Kidney (tissue), 14 donors: Measurements from ENCODE around the gene HPSE2. TPM values are rescaled to one million over a fixed set of nuclear protein-coding genes. Genes with fewer than 3 reads are reported as not detected.

Experiments used
- DNase-seq, 5 donors: peaks; one replicate each; pipeline ENCODE4 v3.0.0-alpha.2; 2013 to 2020
- FAIRE-seq: peaks from 2 replicates; lab custom pipeline; 2012; peaks lifted over from hg19 to GRCh38; lab: Jason Lieb, UNC
- H3K27ac ChIP-seq, 2 donors: one replicate each; pipeline ENCODE4 v1.7.0; 2013; ENCODE audit warnings: low read depth in 2 of 2, low read length in 2 of 2, inconsistent platforms in 1 of 2
- H3K27me3 ChIP-seq: one replicate; pipeline ENCODE4 v1.7.1; 2013; ENCODE audit warnings: low read length, inconsistent platforms; ENCODE audit not compliant: control insufficient read depth, insufficient read depth
- H3K36me3 ChIP-seq, 3 donors: one replicate each; pipeline versions ENCODE4 v1.7.0 to v1.7.1; 2013; ENCODE audit warnings: low read length in 3 of 3, control low read depth in 1 of 3, inconsistent platforms in 1 of 3; ENCODE audit not compliant: insufficient read depth in 3 of 3, control insufficient read depth in 2 of 3
- H3K4me1 ChIP-seq, 3 donors: one replicate each; pipeline versions ENCODE4 v1.7.0 to v1.7.1; 2013; ENCODE audit warnings: low read length in 3 of 3, inconsistent platforms in 1 of 3, low read depth in 1 of 3; ENCODE audit not compliant: control insufficient read depth in 2 of 3, insufficient read depth in 2 of 3
- H3K4me3 ChIP-seq, 3 donors: one replicate each; pipeline versions ENCODE4 v1.7.0 to v1.8.1; 2013; ENCODE audit warnings: low read length in 3 of 3, control low read depth in 1 of 3, inconsistent platforms in 1 of 3
- H3K9ac ChIP-seq, 3 donors: one replicate each; pipeline versions ENCODE4 v1.7.0 to v1.7.1; 2013; ENCODE audit warnings: low read length in 3 of 3, control low read depth in 1 of 3, inconsistent platforms in 1 of 3
- H3K9me3 ChIP-seq, 3 donors: one replicate each; pipeline versions ENCODE4 v1.7.0 to v1.7.1; 2013; ENCODE audit warnings: low read length in 3 of 3, control low read depth in 1 of 3, inconsistent platforms in 1 of 3; ENCODE audit not compliant: control insufficient read depth in 2 of 3, insufficient read depth in 1 of 3
- CTCF ChIP-seq: IDR thresholded peaks from 3 replicates; pipeline ENCODE4 v1.5.1; 2012; ENCODE audit warnings: mild to moderate bottlenecking, moderate library complexity, borderline replicate concordance; ENCODE audit not compliant: insufficient read depth; ENCODE audit errors: extremely low read depth
- intact Hi-C: fragments of 100-400 bp; cut with DNase I; formaldehyde crosslinking; loops from one replicate; pipeline ENCODE4 v1.11.1; 2022
- polyA plus RNA-seq: library from polyadenylated mRNA; stranded (reverse); fragments of 350-450 nt; fragmentation: Illumina TruSeq; extraction: RNeasy Lipid Tissue Mini Kit (QIAGEN cat#74804); gene quantifications from one replicate; pipeline ENCODE4 v1.2.3, GENCODE V29; 2014; ENCODE audit warnings: low read depth, low replicate concordance; ENCODE audit not compliant: insufficient read depth
- total RNA-seq: library from RNA; stranded (reverse); fragmentation: NEBNext Ultra II Directional; extraction: Animal tissue kit (Norgen Biotek cat#: 25700); gene quantifications from one replicate; pipeline ENCODE4 v1.2.1, GENCODE V29; 2021
- donor health status: control.
- donor health status: control.
- donor health status: control.
- donor health status: control.
- donor health status: control.
- donor health status: DM: yes; HTN: yes; CAD: no.
- donor health status: Normal renal cell carcinoma (clear cell type).

HPSE2 gene
- total and polyA plus RNA-seq, 2 donors from 2014 or later: 1.4 to 3.0 TPM

- no peaks in the 10 kb centered on the region for H3K4me1 ChIP-seq
- FAIRE-seq (no peak), DNase-seq (no peak)
- H3K4me3 ChIP-seq: no peak overlapping the region
- TF ChIP-seq CTCF: no peak
- no peak overlapping the region for H3K9ac ChIP-seq
- no peaks in the 10 kb centered on the region for H3K9me3 ChIP-seq
- H3K27ac ChIP-seq: no peak overlapping the region
- H3K36me3 ChIP-seq: no peaks in the 10 kb centered on the region
- H3K27me3 ChIP-seq: no peaks in the 10 kb centered on the region
- intact Hi-C loops: no loop called here
Measured at GRCh38 chr10:98482096-98482495, 753.6 kb downstream of the HPSE2 start.

DNA sequence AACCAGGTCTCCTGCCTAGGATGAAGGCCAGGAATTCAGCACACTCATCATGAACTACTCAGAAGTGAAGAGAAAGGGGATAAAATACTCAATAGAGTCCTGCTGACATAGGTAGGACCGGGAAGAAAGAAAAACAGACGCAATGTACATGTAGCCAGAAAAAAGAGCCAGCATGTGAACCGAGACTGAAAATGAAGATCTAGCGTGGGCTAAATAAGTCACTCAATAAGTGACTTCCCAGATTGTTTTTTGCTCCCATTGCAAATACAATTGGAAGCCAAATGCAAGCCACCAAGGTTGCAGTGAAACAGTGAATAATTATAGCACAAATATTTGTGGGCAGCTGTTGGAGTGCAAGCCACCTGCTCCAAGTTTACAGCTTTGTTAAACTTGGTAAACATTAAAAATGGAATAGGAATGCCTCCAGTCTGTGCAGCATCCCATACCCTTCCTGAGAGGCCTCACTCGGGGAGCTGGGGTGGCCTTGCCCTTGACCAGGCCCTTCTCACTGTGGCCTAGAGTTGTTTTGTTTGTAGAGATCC, 754.2 kb downstream of the HPSE2 start:
- Histone ChIP-seq H3K36me3 (no peaks in the 10 kb centered on the region), H3K27ac (no peak overlapping the region), H3K27me3 (no peaks in the 10 kb centered on the region), H3K9me3 (no peaks in the 10 kb centered on the region), H3K9ac (no peak overlapping the region), H3K4me1 (no peaks in the 10 kb centered on the region), H3K4me3 (no peak overlapping the region)
- TF ChIP-seq CTCF: no peak
- intact Hi-C loops: no loop called here
- DNase-seq (no peak), FAIRE-seq (no peak)

- H3K27me3 ChIP-seq: no peaks in the 10 kb centered on the region
- no peak overlapping the region for H3K9ac ChIP-seq
- intact Hi-C loops: no loop called here
- H3K36me3 ChIP-seq: no peaks in the 10 kb centered on the region
- no peak overlapping the region for H3K27ac ChIP-seq
- DNase-seq (no peak), FAIRE-seq (no peak)
- no peaks in the 10 kb centered on the region for H3K9me3 ChIP-seq
- H3K4me1 ChIP-seq: no peaks in the 10 kb centered on the region
- no peak for TF ChIP-seq CTCF
- H3K4me3 ChIP-seq: no peak overlapping the region
Measured at GRCh38 chr10:98478430-98479222, 757.0 kb downstream of the HPSE2 start.
